Neural cell (in vitro differentiated cells): ENCODE measurements around the gene GBX2.

Experiments used
- SMC3 ChIP-seq: fragments of 450-650 bp; conservative IDR thresholded peaks from 2 replicates; pipeline ENCODE4 v1.6.1; 2014; ENCODE audit warnings: antibody characterized with exemption, mild to moderate bottlenecking, moderate library complexity; ENCODE audit not compliant: poor library complexity
- TF ChIP-seq, protein P1 (sequence below): fragments of 450-650 bp; IDR thresholded peaks from 2 replicates; pipeline ENCODE4 v1.5.1; 2014; ENCODE audit warnings: antibody characterized with exemption, mild to moderate bottlenecking, moderate library complexity; ENCODE audit not compliant: poor library complexity, severe bottlenecking

DNA sequence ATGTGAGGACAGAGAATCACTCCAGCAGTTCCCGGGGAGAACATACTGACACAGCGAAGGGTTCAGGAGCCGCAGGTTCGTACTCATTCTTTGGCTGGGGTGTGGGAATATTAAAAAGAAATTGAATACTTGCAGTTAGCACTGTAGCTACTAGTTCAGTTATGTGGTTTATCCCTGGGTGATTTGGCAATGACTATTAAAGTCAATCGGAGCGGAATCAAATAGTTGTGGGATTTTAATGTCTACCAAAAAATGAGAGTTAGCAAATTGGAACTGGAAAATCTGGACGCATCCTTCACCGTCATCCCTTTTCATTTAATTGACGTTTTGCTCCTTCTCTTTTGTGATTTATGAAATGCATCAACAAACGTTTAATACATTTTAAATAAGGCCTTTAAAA, 50.8 kb downstream of the GBX2 start:
- TF ChIP-seq, protein P1, sequence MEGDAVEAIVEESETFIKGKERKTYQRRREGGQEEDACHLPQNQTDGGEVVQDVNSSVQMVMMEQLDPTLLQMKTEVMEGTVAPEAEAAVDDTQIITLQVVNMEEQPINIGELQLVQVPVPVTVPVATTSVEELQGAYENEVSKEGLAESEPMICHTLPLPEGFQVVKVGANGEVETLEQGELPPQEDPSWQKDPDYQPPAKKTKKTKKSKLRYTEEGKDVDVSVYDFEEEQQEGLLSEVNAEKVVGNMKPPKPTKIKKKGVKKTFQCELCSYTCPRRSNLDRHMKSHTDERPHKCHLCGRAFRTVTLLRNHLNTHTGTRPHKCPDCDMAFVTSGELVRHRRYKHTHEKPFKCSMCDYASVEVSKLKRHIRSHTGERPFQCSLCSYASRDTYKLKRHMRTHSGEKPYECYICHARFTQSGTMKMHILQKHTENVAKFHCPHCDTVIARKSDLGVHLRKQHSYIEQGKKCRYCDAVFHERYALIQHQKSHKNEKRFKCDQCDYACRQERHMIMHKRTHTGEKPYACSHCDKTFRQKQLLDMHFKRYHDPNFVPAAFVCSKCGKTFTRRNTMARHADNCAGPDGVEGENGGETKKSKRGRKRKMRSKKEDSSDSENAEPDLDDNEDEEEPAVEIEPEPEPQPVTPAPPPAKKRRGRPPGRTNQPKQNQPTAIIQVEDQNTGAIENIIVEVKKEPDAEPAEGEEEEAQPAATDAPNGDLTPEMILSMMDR = no peak
- no peak for TF ChIP-seq SMC3
